Endothelial cell of umbilical vein (primary cell): ENCODE measurements around the gene FTO. TPM values are rescaled to one million over a fixed set of nuclear protein-coding genes. Genes with fewer than 3 reads are reported as not detected.

Experiments used
- BruUV-seq: library from RNA; stranded (reverse); fragments of 400-500 nt; replicated peaks from 2 replicates; lab custom pipeline; 2021; lab: Mats Ljungman, UMichigan
- CTCF ChIA-PET: fragments of 300-600, 350-600 bp; sonication (Branson Sonifier 250); formaldehyde crosslinking; loops from one replicate; lab custom pipeline; 2021; ENCODE audit warnings: antibody characterized with exemption, inconsistent platforms; lab: Charles Lee
- POLR2A ChIA-PET: fragments of 300-600, 350-600 bp; sonication (Branson Sonifier 250); formaldehyde crosslinking; loops from one replicate; lab custom pipeline; 2021; ENCODE audit warnings: antibody characterized with exemption, inconsistent platforms; lab: Charles Lee
- DNase-seq: peaks from one replicate; pipeline ENCODE4 v3.0.0-alpha.2; 2011; ENCODE audit warnings: low read depth, low spot score
- FAIRE-seq: peaks from 2 replicates; lab custom pipeline; 2011; peaks lifted over from hg19 to GRCh38; lab: Jason Lieb, UNC
- H2AFZ ChIP-seq: 2 replicates; pipeline ENCODE4 v1.6.0; 2012; ENCODE audit warnings: low read depth, low read length, control low read depth, inconsistent platforms
- H3K27ac ChIP-seq: 2 replicates; pipeline ENCODE4 v1.5.1; 2011; ENCODE audit warnings: low read depth, mild to moderate bottlenecking, control low read depth, low read length, moderate library complexity; ENCODE audit not compliant: insufficient read depth
- H3K27me3 ChIP-seq, 2 experiments: 2 replicates each; pipeline versions ENCODE4 v1.6.0 to v1.6.1; 2011; ENCODE audit warnings: low read length in 2 of 2, mixed read lengths in 1 of 2; ENCODE audit not compliant: control insufficient read depth in 2 of 2, insufficient read depth in 2 of 2
- H3K36me3 ChIP-seq, 2 experiments: 2 replicates in 1 of 2; 3 replicates in 1 of 2; pipeline ENCODE4 v1.5.1; 2011; ENCODE audit warnings: low read length in 2 of 2, mild to moderate bottlenecking in 1 of 2, moderate library complexity in 1 of 2; ENCODE audit not compliant: control insufficient read depth in 2 of 2, insufficient read depth in 2 of 2; ENCODE audit errors: extremely low read depth in 1 of 2
- H3K4me1 ChIP-seq: 3 replicates; pipeline ENCODE4 v1.5.1; 2011; ENCODE audit warnings: mild to moderate bottlenecking, low read length; ENCODE audit not compliant: control insufficient read depth, insufficient read depth; ENCODE audit errors: extremely low read depth
- H3K4me2 ChIP-seq: 2 replicates; pipeline ENCODE4 v1.6.1; 2011; ENCODE audit warnings: low read length, control low read depth, mixed read lengths; ENCODE audit not compliant: insufficient read depth
- H3K4me3 ChIP-seq, 3 experiments: fragments of 200-600 bp in 1 of 3; sonication (generic), shearing (Covaris generic) in 1 of 3; replicated peaks in 1 of 3; 2 replicates each; pipeline ENCODE4 v1.5.1; 2011 to 2016; ENCODE audit warnings: control low read depth in 3 of 3, low read length in 3 of 3, mild to moderate bottlenecking in 2 of 3, inconsistent platforms in 1 of 3, low read depth in 1 of 3, moderate library complexity in 1 of 3; ENCODE audit not compliant: insufficient read depth in 1 of 3
- H3K79me2 ChIP-seq: 2 replicates; pipeline ENCODE4 v1.6.0; 2012; ENCODE audit warnings: low read length, inconsistent platforms; ENCODE audit not compliant: control insufficient read depth, insufficient read depth
- H3K9ac ChIP-seq: replicated peaks from 2 replicates; pipeline ENCODE3; 2011; ENCODE audit warnings: low read length, control low read depth; ENCODE audit not compliant: insufficient read depth; ENCODE audit errors: extremely low read depth
- H3K9me1 ChIP-seq: replicated peaks from 3 replicates; pipeline ENCODE4 v1.6.0; 2011; ENCODE audit warnings: mild to moderate bottlenecking, low read length; ENCODE audit not compliant: control insufficient read depth, insufficient read depth; ENCODE audit errors: extremely low read depth
- H3K9me3 ChIP-seq: replicated peaks from 2 replicates; pipeline ENCODE4 v1.5.1; 2012; ENCODE audit warnings: low read length, inconsistent platforms; ENCODE audit not compliant: control insufficient read depth, insufficient read depth
- H4K20me1 ChIP-seq: replicated peaks from 2 replicates; pipeline ENCODE3; 2011; ENCODE audit warnings: mild to moderate bottlenecking, low read length; ENCODE audit not compliant: control insufficient read depth, insufficient read depth; ENCODE audit errors: extremely low read depth
- EZH2 ChIP-seq: IDR thresholded peaks from 2 replicates; pipeline ENCODE4 v1.6.1; 2012; ENCODE audit warnings: borderline replicate concordance, low read depth, mild to moderate bottlenecking, moderate library complexity, low read length, inconsistent platforms; ENCODE audit not compliant: severe bottlenecking
- FOS ChIP-seq: IDR thresholded peaks from 2 replicates; pipeline ENCODE4 v1.6.1; 2011; ENCODE audit warnings: mild to moderate bottlenecking, low read length, moderate library complexity, borderline replicate concordance; ENCODE audit not compliant: insufficient read depth
- GATA2 ChIP-seq: IDR thresholded peaks from 2 replicates; pipeline ENCODE4 v1.7.0; 2011; ENCODE audit warnings: low read depth, mild to moderate bottlenecking, moderate library complexity, mixed read lengths, low read length; ENCODE audit not compliant: insufficient read length, insufficient read depth
- JUN ChIP-seq: IDR thresholded peaks from 2 replicates; pipeline ENCODE4 v1.6.1; 2011; ENCODE audit warnings: borderline replicate concordance, low read depth; ENCODE audit not compliant: insufficient read length, insufficient read depth
- MYC ChIP-seq: IDR thresholded peaks from one replicate; pipeline ENCODE4 v1.6.1; 2011; ENCODE audit warnings: mild to moderate bottlenecking, low read depth, low read length
- POLR2A ChIP-seq: IDR thresholded peaks from 2 replicates; pipeline ENCODE4 v1.6.1; 2012; ENCODE audit warnings: low read depth, mild to moderate bottlenecking, control low read depth, low read length
- POLR2AphosphoS5 ChIP-seq: IDR thresholded peaks from 2 replicates; pipeline ENCODE4 v1.6.1; 2012; ENCODE audit warnings: low read depth, mild to moderate bottlenecking, control low read depth, low read length, moderate library complexity; ENCODE audit not compliant: insufficient read depth
- dilution Hi-C: fragments of 300-500 bp; cut with MboI; formaldehyde crosslinking; loops from one replicate; pipeline ENCODE4 v1.15.0; 2019; ENCODE audit warnings: low sequenced_read_pairs; ENCODE audit not compliant: extremely low pct_ligation_motif_present
- intact Hi-C: fragments of 100-400 bp; cut with micrococcal nuclease; formaldehyde crosslinking; loops from one replicate; pipeline ENCODE4 v1.10.0; 2022
- polyA plus RNA-seq, 4 experiments: library from polyadenylated mRNA; depleted of rRNA in 3 of 4; stranded (reverse) in 3 of 4; unstranded in 1 of 4; fragments of >200 nt; gene quantifications; 2 replicates each; pipeline versions ENCODE4 v1.2.1 to v1.2.3, GENCODE V29; 2011 to 2012; ENCODE audit warnings: missing spikeins in 1 of 4
- total RNA-seq: library from RNA; stranded (reverse); gene quantifications from 2 replicates; pipeline ENCODE4 v1.2.3, GENCODE V29; 2021
- TF ChIP-seq, protein P1 (sequence below): IDR thresholded peaks from 2 replicates; pipeline ENCODE4 v1.6.1; 2011; ENCODE audit not compliant: insufficient read depth, insufficient read length
- TF ChIP-seq, protein P2 (sequence below), 2 donors: IDR thresholded peaks; 1 replicate in 1 of 2; 2 replicates in 1 of 2; pipeline ENCODE4 v1.5.1; 2011; ENCODE audit warnings: low read length in 2 of 2, mild to moderate bottlenecking in 2 of 2, moderate library complexity in 2 of 2, control low read depth in 1 of 2, inconsistent platforms in 1 of 2, low read depth in 1 of 2; ENCODE audit not compliant: insufficient read depth in 1 of 2; ENCODE audit errors: extremely low read depth in 1 of 2

Gene FTO
- total and polyA plus RNA-seq, 2 donors (not counting 3 experiments of a cell fraction or from before 2014, with no cell fraction given), result 48.6 to 87.1 TPM

DNA sequence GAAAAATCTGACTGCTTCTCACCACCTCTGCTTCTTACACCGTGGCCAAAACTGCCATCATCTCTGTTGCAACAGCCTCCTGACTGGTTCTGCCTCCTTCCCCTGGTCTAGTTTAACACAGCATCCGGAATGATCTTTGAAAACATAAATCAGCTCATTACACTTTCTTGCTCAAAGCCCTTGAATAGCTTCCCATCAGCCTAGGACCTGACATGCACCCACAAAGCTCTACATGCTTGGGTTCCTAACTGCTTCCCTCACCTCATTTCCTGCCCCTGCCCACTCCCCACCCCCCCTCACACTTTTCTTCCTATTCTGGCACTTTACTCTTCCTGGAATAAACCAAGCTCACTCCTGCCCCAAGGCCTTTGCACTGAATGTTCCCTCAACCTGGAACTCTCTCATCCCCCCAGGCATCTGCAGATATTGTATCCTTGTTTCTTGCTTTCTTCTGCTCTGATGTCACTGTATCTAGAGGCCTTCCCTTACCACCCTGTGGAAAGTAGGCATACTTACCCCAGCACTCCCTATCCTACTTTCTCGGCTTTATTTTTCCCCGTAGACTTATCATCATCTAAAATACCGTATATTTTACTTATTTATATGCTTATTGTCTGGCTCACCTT lies 112.4 kb downstream of the FTO start:
- intact Hi-C loops, result loop anchor here (5.0 kb wide), 1 partner anchor 51 kb away; no protein-coding TSS in a partner anchor
- no peak overlapping the region for H3K4me3 ChIP-seq
- dilution Hi-C loops, result no loop called here
- no peak overlapping the region for H3K9ac ChIP-seq
- H3K36me3 ChIP-seq, result no peaks in the 10 kb centered on the region
- H3K27ac ChIP-seq, result no peak overlapping the region
- H3K9me1 ChIP-seq, result no peaks in the 10 kb centered on the region
- FAIRE-seq (no peak), DNase-seq (no peak)
- ChIA-PET CTCF (interaction anchor here (0.7 to 1.2 kb wide), 6 partner anchors 9 to 75 kb away, joined by 3 to 6 read pairs (median 4); no protein-coding TSS in a partner anchor), POLR2A (interaction anchor here (0.8 kb wide), 1 partner anchor 112 kb away, joined by 3 read pairs; the partner anchor contains the start of gene FTO)
- TF ChIP-seq, protein P1, sequence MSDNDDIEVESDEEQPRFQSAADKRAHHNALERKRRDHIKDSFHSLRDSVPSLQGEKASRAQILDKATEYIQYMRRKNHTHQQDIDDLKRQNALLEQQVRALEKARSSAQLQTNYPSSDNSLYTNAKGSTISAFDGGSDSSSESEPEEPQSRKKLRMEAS, result no peak
- TF ChIP-seq POLR2A, result no peak
- no peak for TF ChIP-seq FOS
- TF ChIP-seq, protein P2, sequence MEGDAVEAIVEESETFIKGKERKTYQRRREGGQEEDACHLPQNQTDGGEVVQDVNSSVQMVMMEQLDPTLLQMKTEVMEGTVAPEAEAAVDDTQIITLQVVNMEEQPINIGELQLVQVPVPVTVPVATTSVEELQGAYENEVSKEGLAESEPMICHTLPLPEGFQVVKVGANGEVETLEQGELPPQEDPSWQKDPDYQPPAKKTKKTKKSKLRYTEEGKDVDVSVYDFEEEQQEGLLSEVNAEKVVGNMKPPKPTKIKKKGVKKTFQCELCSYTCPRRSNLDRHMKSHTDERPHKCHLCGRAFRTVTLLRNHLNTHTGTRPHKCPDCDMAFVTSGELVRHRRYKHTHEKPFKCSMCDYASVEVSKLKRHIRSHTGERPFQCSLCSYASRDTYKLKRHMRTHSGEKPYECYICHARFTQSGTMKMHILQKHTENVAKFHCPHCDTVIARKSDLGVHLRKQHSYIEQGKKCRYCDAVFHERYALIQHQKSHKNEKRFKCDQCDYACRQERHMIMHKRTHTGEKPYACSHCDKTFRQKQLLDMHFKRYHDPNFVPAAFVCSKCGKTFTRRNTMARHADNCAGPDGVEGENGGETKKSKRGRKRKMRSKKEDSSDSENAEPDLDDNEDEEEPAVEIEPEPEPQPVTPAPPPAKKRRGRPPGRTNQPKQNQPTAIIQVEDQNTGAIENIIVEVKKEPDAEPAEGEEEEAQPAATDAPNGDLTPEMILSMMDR (IDR thresholded peaks at IDR 0.05; ENCODE audit: extremely low read depth in 1 of 2, insufficient read depth in 1 of 2, low read depth in 1 of 2, low read length in 2 of 2), result no peak
- no peak for TF ChIP-seq GATA2
- TF ChIP-seq EZH2, result no peak
- TF ChIP-seq JUN, result no peak
- no peak for TF ChIP-seq POLR2AphosphoS5
- no peak for TF ChIP-seq MYC
- no peaks in the 10 kb centered on the region for H4K20me1 ChIP-seq
- BruUV-seq, result no TSS peak
- no peaks in the 10 kb centered on the region for H3K79me2 ChIP-seq
- H2AFZ ChIP-seq, result no peak overlapping the region
- H3K9me3 ChIP-seq, result no peaks in the 10 kb centered on the region
- H3K27me3 ChIP-seq, result no peaks in the 10 kb centered on the region
- H3K4me1 ChIP-seq, result no peaks in the 10 kb centered on the region
- H3K4me2 ChIP-seq, result no peak overlapping the region
